ENCODE data around the gene PDP2. TPM values are rescaled to one million over a fixed set of nuclear protein-coding genes. Genes with fewer than 3 reads are reported as not detected.
"Not testable (repeated sequence)": the region's sequence is repeated elsewhere in the genome, so short reads cannot be mapped to it uniquely, and the experiment has no call there.

Gene PDP2
- total RNA-seq, 3 donors from 2014 or later (not counting 1 experiment from before 2014, with no cell fraction given) = 10.2 to 16.5 (median 11.0) TPM

DNA sequence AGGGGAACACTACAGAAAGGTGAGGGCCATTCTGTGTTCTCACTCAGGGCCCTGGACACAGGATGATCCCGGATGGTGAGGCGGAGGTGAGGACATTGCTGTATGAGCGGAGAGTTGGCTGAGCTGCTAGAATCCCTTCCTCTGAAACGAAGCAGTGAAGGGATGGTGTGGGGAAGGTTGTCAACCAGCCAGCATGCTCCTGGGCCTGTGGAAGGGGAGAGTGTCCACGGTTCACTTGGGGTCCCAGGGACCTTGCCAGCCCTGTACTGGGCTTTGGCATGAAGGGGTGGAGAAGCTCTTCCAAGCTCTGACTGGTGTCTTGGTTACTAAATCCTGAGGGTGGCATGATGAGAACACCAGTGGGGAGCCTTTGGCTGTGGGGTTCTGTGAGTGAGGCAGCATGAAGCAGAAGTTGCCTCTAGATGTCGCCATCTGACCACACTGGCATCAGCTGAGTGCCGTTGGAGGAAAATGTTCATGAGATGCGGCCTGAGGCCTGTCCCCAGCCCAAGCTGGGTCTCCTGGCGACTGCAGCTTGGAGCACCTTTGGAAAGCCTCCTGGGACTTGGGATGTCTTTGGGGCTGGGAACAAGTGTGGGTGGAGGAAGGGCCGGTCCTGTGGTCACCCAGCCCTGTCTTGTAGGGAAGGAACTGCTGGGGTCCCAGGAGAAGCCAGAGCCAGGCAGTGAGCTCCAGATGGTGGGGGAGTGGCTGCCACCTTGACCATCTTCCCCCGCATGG is 14.8 kb downstream of the PDP2 start:
- Mint-ChIP-seq H3K27ac (no peak overlapping the region), H3K4me3 (no peak overlapping the region), H3K36me3 (no peaks in the 10 kb centered on the region), H3K4me1 (peaks cover 4 to 27% of the 10 kb centered on the region in 2 donors), H3K27me3 (ENCODE audit: low read depth in 2 of 2) (no peaks in the 10 kb centered on the region), H3K9me3 (no peaks in the 10 kb centered on the region)
- DNase-seq (peak; percentile 46 to 79), ATAC-seq (peak; percentile 76 to 94 (median 92))
- TF ChIP-seq, protein P1, sequence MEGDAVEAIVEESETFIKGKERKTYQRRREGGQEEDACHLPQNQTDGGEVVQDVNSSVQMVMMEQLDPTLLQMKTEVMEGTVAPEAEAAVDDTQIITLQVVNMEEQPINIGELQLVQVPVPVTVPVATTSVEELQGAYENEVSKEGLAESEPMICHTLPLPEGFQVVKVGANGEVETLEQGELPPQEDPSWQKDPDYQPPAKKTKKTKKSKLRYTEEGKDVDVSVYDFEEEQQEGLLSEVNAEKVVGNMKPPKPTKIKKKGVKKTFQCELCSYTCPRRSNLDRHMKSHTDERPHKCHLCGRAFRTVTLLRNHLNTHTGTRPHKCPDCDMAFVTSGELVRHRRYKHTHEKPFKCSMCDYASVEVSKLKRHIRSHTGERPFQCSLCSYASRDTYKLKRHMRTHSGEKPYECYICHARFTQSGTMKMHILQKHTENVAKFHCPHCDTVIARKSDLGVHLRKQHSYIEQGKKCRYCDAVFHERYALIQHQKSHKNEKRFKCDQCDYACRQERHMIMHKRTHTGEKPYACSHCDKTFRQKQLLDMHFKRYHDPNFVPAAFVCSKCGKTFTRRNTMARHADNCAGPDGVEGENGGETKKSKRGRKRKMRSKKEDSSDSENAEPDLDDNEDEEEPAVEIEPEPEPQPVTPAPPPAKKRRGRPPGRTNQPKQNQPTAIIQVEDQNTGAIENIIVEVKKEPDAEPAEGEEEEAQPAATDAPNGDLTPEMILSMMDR (IDR thresholded peaks at IDR 0.05) = peak; percentile 66
- H3K9me3 ChIP-seq (ENCODE audit: control insufficient read depth, insufficient read depth, low read length) = no peaks in the 10 kb centered on the region
- intact Hi-C loops (cut with micrococcal nuclease) = loop anchor here (1.0 to 2.0 kb wide), 2 partner anchors 34 to 56 kb away; no protein-coding TSS in a partner anchor
- no peaks in the 10 kb centered on the region for H3K27me3 ChIP-seq (ENCODE audit: control insufficient read depth, insufficient read depth, low read length)
- peaks cover 4% of the 10 kb centered on the region for H3K36me3 ChIP-seq (ENCODE audit: control insufficient read depth, insufficient read depth, low read length)
- H3K4me3 ChIP-seq (ENCODE audit: low read length) = no peak overlapping the region
- H3K27ac ChIP-seq (ENCODE audit: low read length) = no peak overlapping the region
- peaks cover 2% of the 10 kb centered on the region for H3K4me1 ChIP-seq (ENCODE audit: control insufficient read depth, insufficient read depth, low read length)
- 57% methylated on average over 11 of the region's 11 CpGs for WGBS (ENCODE audit: insufficient coverage)

DNA sequence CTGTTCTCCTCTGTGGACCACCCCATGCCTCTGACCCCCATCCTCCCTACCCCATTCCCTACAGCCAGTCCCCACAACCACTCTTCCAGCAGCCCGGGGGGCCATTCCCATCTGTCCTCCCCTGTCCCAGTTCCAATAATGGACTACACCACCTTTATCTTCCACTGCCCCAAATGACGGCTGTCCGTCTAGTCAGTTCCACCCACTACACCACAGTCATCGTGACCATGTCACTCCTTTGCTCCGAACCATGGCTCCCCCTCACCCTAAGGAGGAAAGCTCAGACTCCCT is 15.3 kb downstream of the PDP2 start:
- peaks cover 4% of the 10 kb centered on the region for H3K36me3 ChIP-seq (ENCODE audit: control insufficient read depth, insufficient read depth, low read length)
- Mint-ChIP-seq H3K4me1 (peaks cover 4 to 27% of the 10 kb centered on the region in 2 donors), H3K27ac (no peak overlapping the region), H3K27me3 (ENCODE audit: low read depth in 2 of 2) (no peaks in the 10 kb centered on the region), H3K36me3 (no peaks in the 10 kb centered on the region), H3K9me3 (no peaks in the 10 kb centered on the region), H3K4me3 (no peak overlapping the region)
- no peak overlapping the region for H3K27ac ChIP-seq (ENCODE audit: low read length)
- no peak overlapping the region for H3K4me3 ChIP-seq (ENCODE audit: low read length)
- no peak for DNase-seq
- no peaks in the 10 kb centered on the region for H3K27me3 ChIP-seq (ENCODE audit: control insufficient read depth, insufficient read depth, low read length)
- no peak for ATAC-seq
- 87% methylated on average over 5 of the region's 5 CpGs for WGBS (ENCODE audit: insufficient coverage)
- TF ChIP-seq, protein P1 (IDR thresholded peaks at IDR 0.05) = no peak
- no peaks in the 10 kb centered on the region for H3K9me3 ChIP-seq (ENCODE audit: control insufficient read depth, insufficient read depth, low read length)
- H3K4me1 ChIP-seq (ENCODE audit: control insufficient read depth, insufficient read depth, low read length) = peaks cover 2% of the 10 kb centered on the region
- intact Hi-C loops (cut with micrococcal nuclease) = loop anchor here (1.0 to 2.0 kb wide), 2 partner anchors 33 to 56 kb away; no protein-coding TSS in a partner anchor

DNA sequence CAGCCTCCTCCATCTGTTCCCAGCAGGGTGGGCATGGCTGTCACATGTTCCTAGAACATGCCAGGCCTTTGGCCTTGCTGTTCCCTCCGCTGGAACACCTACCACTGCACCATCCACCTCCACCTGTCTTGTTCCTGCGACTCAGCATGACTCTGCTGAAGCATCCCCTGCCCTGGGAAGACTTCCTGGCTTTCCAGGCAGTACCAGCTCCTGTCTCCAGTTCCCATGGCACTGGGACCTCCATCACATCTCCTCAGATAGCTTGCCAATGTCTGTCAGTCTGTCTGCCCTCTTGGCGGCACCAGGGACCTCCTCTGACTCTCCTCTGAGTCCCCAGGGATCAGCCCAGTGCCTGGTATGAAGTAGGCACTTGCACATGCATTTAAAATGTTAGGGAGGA is 15.7 kb downstream of the PDP2 start:
- 88% methylated on average over 3 of the region's 3 CpGs for WGBS (ENCODE audit: insufficient coverage)
- Histone ChIP-seq H3K27me3 (ENCODE audit: control insufficient read depth, insufficient read depth, low read length) (no peaks in the 10 kb centered on the region), H3K36me3 (ENCODE audit: control insufficient read depth, insufficient read depth, low read length) (peaks cover 4% of the 10 kb centered on the region), H3K9me3 (ENCODE audit: control insufficient read depth, insufficient read depth, low read length) (no peaks in the 10 kb centered on the region), H3K4me3 (ENCODE audit: low read length) (no peak overlapping the region), H3K4me1 (ENCODE audit: control insufficient read depth, insufficient read depth, low read length) (peaks cover 2% of the 10 kb centered on the region), H3K27ac (ENCODE audit: low read length) (no peak overlapping the region)
- H3K4me3 Mint-ChIP-seq = no peak overlapping the region
- no peaks in the 10 kb centered on the region for H3K9me3 Mint-ChIP-seq
- intact Hi-C loops (cut with micrococcal nuclease) = loop anchor here (1.0 to 2.0 kb wide), 2 partner anchors 33 to 55 kb away; no protein-coding TSS in a partner anchor
- H3K4me1 Mint-ChIP-seq = peaks cover 4 to 27% of the 10 kb centered on the region in 2 donors
- no peaks in the 10 kb centered on the region for H3K36me3 Mint-ChIP-seq
- no peak overlapping the region for H3K27ac Mint-ChIP-seq
- DNase-seq (no peak), ATAC-seq (no peak)
- TF ChIP-seq, protein P1 (IDR thresholded peaks at IDR 0.05) = no peak
- no peaks in the 10 kb centered on the region for H3K27me3 Mint-ChIP-seq (ENCODE audit: low read depth in 2 of 2)

DNA sequence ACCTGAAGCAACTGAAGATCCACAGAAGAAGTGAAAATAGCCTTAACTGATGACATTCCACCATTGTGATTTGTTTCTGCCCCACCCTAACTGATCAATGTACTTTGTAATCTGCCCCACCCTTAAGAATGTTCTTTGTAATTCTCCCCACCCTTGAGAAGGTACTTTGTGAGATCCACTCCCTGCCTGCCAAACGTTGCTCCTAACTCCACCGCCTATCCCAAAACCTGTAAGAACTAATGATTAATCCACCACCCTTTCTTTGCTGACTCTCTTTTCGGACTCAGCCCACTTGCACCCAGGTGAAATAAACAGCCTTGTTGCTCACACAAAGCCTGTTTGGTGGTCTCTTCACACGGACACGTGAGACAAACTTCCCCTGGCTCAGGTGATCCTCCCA is 16.4 kb downstream of the PDP2 start:
- H3K9me3 ChIP-seq (ENCODE audit: control insufficient read depth, insufficient read depth, low read length); H3K4me1 ChIP-seq (ENCODE audit: control insufficient read depth, insufficient read depth, low read length); ATAC-seq; H3K4me3 Mint-ChIP-seq; H3K27me3 ChIP-seq (ENCODE audit: control insufficient read depth, insufficient read depth, low read length); H3K4me3 ChIP-seq (ENCODE audit: low read length); DNase-seq; H3K27me3 Mint-ChIP-seq (ENCODE audit: low read depth in 2 of 2); H3K36me3 Mint-ChIP-seq; H3K9me3 Mint-ChIP-seq; H3K27ac ChIP-seq (ENCODE audit: low read length); H3K36me3 ChIP-seq (ENCODE audit: control insufficient read depth, insufficient read depth, low read length); H3K27ac Mint-ChIP-seq; intact Hi-C loops (cut with micrococcal nuclease): not testable (repeated sequence)
- peaks cover 4 to 27% of the 10 kb centered on the region in 2 donors for H3K4me1 Mint-ChIP-seq
- WGBS (ENCODE audit: insufficient coverage) = 90% methylated on average over 5 of the region's 5 CpGs

Data from natural killer cell (primary cell).